NCI-H1105 (cell line): ENCODE measurements around the gene FOXP1.

Source experiments
- DNase-seq: peaks from one replicate; lab custom pipeline; 2025; lab: John Stamatoyannopoulos, UW

FOXP1 gene

DNA sequence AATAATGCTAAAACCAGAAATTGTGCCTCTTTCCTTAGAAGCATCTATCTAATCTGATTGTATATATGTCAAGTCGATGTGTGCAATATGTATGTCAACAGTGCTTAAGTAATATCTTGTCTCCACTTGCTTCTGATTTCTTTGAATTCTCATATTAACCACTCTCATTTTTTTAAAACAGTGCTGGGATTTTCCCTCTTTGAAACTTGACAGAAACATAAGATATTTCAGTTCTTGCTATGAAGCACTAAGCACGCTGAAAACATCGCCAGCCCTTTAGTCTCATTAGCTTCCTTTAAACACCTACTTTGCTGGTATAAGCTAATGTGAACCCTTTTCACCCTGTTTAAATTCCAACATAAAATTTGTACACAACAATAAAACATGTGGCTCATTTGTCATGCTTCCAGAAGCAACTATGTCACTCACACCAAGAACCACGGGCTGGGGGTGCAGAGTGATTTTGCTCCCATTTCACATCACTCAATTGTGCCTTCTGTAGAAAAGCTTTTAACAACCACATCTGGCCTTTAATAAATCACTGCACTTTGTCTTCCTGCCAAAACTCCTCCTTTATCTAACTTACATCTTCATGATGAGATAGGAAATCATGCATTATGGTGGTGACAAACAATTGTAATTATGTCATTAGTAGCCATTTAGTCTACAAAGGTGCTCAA lies 185.2 kb downstream of the FOXP1 start:
- no peak for DNase-seq

- DNase-seq: no peak
Measured at GRCh38 chr3:71397726-71398125, 185.8 kb downstream of the FOXP1 start.

GRCh38 chr3:71397046-71397445 lies 186.5 kb downstream of the FOXP1 start:
- no peak for DNase-seq

DNA sequence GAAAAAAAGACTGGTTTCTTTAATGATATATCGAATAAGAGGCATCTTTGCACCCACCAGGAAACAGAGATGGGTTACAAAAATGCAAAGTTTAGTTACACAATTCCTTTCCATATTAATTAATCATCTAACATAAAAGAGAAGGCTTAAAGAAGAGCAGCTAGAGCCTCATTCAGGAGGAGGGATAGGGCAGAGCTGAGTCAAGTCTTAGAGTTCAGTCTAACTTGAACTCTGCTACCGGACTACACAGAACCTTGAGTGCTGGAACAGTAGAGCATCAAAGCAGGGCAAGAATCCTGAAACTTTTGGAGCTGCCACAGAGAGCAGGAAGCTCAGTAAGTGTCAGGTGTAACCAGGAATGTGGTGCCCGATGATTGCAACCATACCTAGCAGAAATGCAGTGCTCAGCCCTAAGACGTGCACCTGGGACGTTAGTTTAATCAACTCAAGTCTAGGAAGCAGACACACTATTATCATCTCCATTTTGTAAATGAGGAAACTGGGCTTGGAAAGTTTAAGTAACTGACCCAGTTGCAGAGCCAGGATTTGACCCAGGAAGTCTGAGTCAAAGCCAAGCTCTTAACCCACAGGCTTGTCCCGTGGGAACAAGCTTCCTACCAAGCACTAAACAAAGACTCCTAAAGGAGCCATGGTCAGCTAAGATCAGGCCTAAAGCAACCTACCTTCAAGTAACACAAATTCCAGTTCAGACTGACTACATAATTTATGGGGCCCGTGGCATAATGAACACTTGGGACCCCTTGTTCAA lies 187.4 kb downstream of the FOXP1 start:
- DNase-seq: no peak

DNA sequence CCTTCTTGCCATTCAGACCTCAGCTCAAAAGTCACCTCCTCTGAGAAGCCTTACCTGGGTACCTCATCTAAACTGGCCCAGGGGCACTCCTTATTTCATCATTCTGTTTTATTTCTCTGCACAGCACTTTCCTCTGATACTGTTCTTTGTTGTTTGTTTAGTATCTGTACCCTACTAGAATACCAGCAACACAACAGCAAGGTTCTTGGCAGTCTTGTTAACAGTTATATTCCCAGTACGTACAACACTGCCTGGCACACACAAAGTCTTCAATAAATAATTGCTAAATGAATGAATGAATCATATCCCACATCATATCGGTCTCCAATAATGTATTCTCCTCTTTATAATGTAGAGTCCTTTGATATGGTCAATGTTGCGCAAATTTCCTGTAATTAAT lies 188.1 kb downstream of the FOXP1 start:
- DNase-seq: no peak

GRCh38 chr3:71393745-71394144 lies 189.8 kb downstream of the FOXP1 start:
- DNase-seq: no peak

DNA sequence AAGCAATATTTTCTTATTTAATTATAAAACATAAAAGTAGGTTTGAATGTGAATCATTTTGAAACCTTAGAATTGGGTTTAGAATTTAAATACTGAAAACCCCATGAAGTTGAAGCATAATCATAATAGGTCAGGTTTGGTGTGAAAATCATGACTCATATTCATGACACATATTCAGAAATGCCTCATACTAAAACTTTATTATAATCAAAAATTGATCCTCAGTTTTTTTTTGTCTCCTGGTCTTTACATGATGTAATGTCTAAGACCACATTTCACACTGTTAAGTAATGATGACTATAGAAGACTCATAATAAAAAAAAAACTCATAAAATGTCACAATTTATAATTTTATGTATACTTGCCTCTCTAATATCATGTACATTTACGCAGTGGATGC lies 190.4 kb downstream of the FOXP1 start:
- no peak for DNase-seq

DNA sequence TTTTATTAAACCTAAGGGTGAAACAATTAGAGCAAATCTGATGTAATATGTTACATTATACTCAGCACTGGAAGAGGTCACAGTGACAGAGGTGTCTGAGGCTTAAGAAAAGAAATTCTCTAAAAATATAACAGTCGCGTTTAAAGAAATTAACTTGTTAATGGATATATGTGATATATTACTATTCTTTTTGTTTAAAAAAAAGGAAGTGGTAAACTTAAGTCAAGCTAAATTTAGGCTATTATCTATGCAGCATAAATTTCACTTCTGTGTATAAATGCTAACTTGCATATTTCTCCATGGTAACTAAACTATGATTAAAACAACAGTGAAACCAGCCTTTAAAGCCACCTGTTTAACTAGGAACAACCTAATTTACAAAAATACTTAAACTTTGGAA lies 191.3 kb downstream of the FOXP1 start:
- DNase-seq: no peak

DNA sequence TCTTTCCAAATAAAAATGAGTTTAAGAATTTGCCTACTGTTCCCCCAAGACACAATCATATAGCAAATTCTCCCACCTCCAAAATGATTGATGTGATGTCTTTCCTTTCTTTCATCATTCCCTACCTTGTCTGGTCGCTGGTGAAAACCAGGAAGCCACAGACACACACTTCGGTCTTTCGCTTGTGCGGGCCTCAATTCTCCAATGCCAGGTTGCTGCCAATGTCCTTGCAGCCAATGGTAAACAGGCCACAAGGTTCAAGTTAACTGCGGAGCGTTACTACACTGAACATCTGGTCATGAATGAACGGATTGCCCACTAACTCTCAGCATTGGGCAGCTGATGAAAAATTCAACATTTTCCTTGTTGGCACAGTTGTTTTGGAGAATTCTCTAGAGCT lies 192.2 kb downstream of the FOXP1 start:
- DNase-seq: no peak

GRCh38 chr3:71389911-71390573 lies 193.5 kb downstream of the FOXP1 start:
- DNase-seq: peak; percentile 43

DNA sequence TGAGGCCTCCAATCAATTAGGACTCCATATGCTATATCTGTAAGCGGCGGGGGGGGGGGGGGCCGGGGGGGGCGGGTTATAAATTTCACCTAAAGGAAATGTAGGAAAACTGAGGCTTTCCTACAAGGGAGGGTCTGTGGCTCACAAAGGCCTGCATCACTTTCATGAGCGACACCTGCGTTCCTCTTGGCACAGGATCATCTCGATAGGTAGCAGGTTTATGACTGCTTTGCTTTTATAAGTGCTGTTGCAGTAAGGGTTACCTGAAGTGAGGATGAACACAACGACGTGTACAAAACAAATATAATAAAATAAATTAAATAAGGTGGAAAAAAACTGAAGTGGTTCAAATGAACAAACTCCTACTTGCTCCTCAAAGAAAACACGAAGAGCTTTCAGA lies 194.3 kb downstream of the FOXP1 start:
- no peak for DNase-seq

GRCh38 chr3:71388535-71389120 lies 194.9 kb downstream of the FOXP1 start:
- DNase-seq: no peak

DNA sequence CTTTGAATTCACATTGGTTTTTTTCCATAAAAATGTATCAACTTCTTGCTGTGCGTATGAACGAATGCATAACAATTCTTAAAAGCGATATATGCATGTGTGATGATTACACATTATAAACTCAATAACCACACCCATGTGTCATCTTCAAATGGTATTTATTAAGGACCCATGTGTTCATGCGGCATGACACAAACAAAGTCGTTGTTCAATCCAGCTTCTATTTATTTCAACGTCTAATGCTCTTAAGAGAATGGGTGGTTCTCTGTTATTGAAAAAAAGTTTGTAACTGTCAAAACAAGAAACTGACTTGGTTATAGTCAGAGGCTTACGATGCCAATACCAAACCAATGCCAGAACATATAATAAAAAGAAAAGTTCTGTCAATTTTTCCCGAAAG lies 195.9 kb downstream of the FOXP1 start:
- no peak for DNase-seq

DNA sequence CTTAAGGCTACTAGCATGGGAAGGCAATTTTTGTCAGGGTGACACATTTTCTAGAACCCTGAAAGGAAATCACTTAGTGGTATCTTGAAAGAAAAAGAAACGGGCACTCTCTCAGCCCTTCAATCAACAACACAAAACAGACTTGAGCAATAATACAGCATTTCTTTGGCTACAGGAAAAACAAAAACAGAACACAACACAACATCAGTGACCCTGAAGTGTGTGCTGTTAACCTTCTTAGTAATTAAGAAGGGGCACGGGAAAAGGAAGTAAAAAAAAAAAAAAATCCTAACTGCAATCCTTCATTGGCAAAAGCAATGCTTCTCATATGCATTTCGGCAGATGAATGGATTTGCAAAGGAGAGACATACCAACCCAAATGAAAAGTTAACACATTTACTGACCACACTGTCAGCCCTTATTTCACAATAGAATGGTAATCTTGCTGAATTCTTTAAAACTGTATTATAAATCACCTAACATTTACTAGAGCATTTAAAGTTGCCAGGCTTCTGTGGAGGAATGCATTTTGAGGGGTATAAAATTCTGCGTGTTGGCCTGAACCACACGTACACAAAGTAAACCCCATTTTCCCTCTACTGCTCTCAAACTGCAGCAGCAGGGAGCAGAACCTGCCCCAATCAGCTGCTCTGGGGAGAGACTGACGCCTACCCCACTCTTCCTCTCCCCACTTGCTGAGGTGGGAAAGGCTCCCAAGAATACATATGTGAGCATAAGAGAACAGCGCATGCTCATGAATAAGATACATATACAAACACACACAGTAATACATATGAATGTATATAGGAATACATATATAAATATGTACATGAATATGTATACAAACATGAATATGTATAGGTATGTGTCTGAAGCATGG lies 198.5 kb downstream of the FOXP1 start:
- DNase-seq: no peak

GRCh38 chr3:71384388-71384787 lies 199.1 kb downstream of the FOXP1 start:
- DNase-seq: no peak

DNA sequence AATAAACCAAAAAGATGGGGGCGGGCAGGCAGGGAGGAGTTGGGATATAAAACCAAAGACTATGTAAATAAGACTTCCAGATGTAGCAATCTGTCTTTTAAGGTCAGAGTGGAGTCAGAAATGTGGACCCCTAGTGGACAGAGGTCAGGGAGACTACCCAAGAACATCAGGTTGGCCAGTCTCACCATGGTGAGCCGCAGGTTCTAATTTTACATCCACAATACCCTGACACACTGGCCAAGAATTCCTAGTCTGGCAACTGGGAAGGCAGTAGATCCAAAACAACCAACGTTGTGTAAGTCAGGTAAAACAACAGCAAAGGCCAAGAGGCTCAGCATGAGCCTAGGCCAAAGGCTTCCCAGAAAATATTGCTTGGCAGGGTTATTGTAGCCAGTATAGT lies 203.4 kb downstream of the FOXP1 start:
- no peak for DNase-seq

DNA sequence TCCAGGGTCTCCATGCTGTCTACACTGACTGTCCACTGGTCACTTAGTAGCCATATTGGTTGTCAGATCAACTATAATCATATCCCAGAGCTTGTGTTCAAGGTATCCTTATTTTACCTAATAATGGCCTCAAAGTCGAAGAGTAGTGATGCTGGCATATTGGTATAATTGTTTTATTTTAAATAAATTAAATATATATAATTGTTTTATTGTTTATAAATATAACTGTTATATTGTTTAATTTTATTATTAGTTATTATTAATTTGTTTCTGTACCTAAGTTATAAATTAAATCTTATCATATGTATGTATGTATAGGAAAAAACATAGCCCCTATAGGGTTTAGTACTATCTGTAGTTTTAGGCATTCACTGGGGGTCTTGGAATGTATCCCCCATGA lies 205.0 kb downstream of the FOXP1 start:
- DNase-seq: no peak

DNA sequence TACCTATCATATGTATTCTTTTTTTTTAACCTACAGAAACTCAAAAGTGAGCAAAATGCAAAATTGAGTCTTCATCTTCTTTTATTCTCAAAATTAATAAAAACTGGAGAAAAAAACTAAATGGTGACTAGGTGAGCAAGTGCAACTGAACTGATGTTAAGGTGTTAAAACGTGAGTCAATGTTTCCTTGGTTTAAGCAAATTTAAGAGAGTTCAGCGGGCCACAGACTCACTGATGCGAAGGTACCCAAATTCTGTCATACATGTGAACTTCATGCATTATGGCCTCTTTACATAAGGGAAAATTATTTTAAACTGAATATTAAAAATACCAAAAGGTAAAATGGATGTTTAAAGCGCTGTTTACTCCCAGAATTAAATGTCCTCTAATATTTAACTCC lies 206.6 kb downstream of the FOXP1 start:
- DNase-seq: no peak

- no peak for DNase-seq
Measured at GRCh38 chr3:71376503-71376902, 207.0 kb downstream of the FOXP1 start.

- no peak for DNase-seq
Measured at GRCh38 chr3:71374582-71374981, 208.9 kb downstream of the FOXP1 start.

- DNase-seq: no peak
Measured at GRCh38 chr3:71372911-71373637, 210.5 kb downstream of the FOXP1 start.
